ENCODE data around the gene CIAO2A.

GRCh38 chr15:64092075-64092820, 1.4 kb downstream of the CIAO2A start:
- TF ChIP-seq CTCF (IDR thresholded peaks at IDR 0.05) (no peak), EP300 (IDR thresholded peaks at IDR 0.05) (no peak), POLR2A (IDR thresholded peaks at IDR 0.05) (no peak)

Measured in tibial nerve (tissue), 4 donors.